ENCODE data around the gene LRRC23.

DNA sequence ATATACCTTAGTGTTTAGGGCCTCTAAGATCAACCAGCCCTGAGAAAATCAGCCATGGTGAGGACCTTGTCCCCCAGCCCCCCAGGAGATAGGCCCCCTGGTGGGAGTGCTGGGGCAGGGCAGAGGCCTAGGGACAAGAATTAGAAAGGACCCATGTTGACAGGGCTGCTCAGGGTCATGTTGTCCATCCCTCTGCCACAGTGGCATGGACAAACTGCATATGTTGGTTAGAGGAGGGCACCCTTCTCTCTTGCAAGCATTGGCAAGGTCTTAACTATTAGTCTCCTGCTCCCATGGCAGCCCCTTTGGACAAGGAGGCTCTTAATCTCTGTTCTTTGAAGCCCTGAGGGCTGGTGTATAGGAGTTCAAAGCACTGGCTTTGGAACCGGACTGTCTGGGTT lies 45.8 kb downstream of the LRRC23 start:
- TF ChIP-seq, protein P1, sequence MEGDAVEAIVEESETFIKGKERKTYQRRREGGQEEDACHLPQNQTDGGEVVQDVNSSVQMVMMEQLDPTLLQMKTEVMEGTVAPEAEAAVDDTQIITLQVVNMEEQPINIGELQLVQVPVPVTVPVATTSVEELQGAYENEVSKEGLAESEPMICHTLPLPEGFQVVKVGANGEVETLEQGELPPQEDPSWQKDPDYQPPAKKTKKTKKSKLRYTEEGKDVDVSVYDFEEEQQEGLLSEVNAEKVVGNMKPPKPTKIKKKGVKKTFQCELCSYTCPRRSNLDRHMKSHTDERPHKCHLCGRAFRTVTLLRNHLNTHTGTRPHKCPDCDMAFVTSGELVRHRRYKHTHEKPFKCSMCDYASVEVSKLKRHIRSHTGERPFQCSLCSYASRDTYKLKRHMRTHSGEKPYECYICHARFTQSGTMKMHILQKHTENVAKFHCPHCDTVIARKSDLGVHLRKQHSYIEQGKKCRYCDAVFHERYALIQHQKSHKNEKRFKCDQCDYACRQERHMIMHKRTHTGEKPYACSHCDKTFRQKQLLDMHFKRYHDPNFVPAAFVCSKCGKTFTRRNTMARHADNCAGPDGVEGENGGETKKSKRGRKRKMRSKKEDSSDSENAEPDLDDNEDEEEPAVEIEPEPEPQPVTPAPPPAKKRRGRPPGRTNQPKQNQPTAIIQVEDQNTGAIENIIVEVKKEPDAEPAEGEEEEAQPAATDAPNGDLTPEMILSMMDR (IDR thresholded peaks at IDR 0.05; ENCODE audit: insufficient read depth, low read length): no peak
- TF ChIP-seq, protein P2, sequence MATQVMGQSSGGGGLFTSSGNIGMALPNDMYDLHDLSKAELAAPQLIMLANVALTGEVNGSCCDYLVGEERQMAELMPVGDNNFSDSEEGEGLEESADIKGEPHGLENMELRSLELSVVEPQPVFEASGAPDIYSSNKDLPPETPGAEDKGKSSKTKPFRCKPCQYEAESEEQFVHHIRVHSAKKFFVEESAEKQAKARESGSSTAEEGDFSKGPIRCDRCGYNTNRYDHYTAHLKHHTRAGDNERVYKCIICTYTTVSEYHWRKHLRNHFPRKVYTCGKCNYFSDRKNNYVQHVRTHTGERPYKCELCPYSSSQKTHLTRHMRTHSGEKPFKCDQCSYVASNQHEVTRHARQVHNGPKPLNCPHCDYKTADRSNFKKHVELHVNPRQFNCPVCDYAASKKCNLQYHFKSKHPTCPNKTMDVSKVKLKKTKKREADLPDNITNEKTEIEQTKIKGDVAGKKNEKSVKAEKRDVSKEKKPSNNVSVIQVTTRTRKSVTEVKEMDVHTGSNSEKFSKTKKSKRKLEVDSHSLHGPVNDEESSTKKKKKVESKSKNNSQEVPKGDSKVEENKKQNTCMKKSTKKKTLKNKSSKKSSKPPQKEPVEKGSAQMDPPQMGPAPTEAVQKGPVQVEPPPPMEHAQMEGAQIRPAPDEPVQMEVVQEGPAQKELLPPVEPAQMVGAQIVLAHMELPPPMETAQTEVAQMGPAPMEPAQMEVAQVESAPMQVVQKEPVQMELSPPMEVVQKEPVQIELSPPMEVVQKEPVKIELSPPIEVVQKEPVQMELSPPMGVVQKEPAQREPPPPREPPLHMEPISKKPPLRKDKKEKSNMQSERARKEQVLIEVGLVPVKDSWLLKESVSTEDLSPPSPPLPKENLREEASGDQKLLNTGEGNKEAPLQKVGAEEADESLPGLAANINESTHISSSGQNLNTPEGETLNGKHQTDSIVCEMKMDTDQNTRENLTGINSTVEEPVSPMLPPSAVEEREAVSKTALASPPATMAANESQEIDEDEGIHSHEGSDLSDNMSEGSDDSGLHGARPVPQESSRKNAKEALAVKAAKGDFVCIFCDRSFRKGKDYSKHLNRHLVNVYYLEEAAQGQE (IDR thresholded peaks at IDR 0.05; ENCODE audit: insufficient replicate concordance, low read depth): no peak
